Body of pancreas (tissue), 4 donors: ENCODE data around the gene SGMS1.

Source experiments
- CTCF ChIP-seq, 7 experiments: fragments of 450-650 bp in 4 of 7; fragments of 200-600 bp in 3 of 7; sonication (generic) in 3 of 7; IDR thresholded peaks; one replicate each; pipeline ENCODE4 v1.5.1; 2016 to 2019; ENCODE audit warnings: antibody characterized with exemption in 7 of 7
- POLR2A ChIP-seq, 3 donors: fragments of 450-650 bp; IDR thresholded peaks; one replicate each; pipeline ENCODE4 v1.6.1; 2016; ENCODE audit warnings: antibody characterized with exemption in 3 of 3, mild to moderate bottlenecking in 2 of 3

- TF ChIP-seq CTCF (IDR thresholded peaks at IDR 0.05) (no peak), POLR2A (IDR thresholded peaks at IDR 0.05) (no peak)
Observed at GRCh38 chr10:50473756-50474155, 150.0 kb downstream of the SGMS1 start.
